Breast epithelium (tissue), 4 donors: ENCODE data around the gene STAG1. TPM values are rescaled to one million over a fixed set of nuclear protein-coding genes. Genes with fewer than 3 reads are reported as not detected.
"Not testable (repeated sequence)": the region's sequence is repeated elsewhere in the genome, so short reads cannot be mapped to it uniquely, and the experiment has no call there.

Source experiments
- DNase-seq, 2 donors: peaks; one replicate each; pipeline ENCODE4 v3.0.0-alpha.2; 2019; ENCODE audit warnings: low spot score in 2 of 2
- H3K27ac ChIP-seq, 2 donors: fragments of 200-600 bp; sonication (generic) in 1 of 2; one replicate each; pipeline ENCODE4 v1.5.1; 2016 to 2019; ENCODE audit warnings: mild to moderate bottlenecking in 1 of 2
- H3K27me3 ChIP-seq, 2 donors: fragments of 200-600 bp; sonication (generic) in 1 of 2; one replicate each; pipeline versions ENCODE4 v1.5.1 to v1.6.0; 2017 to 2019; ENCODE audit warnings: control low read depth in 1 of 2, mild to moderate bottlenecking in 1 of 2
- H3K36me3 ChIP-seq: fragments of 200-600 bp; one replicate; pipeline ENCODE4 v1.5.1; 2019
- H3K4me1 ChIP-seq, 2 donors: fragments of 200-600 bp; sonication (generic); one replicate each; pipeline ENCODE4 v1.5.1; 2016 to 2019; ENCODE audit warnings: control low read depth in 1 of 2
- H3K4me3 ChIP-seq, 3 donors: fragments of 200-600 bp; sonication (generic); 1 replicate in 2 of 3; 2 replicates in 1 of 3; pipeline ENCODE4 v1.5.1; 2016 to 2019; ENCODE audit warnings: mild to moderate bottlenecking in 3 of 3, moderate library complexity in 2 of 3
- H3K9me3 ChIP-seq, 2 donors: fragments of 200-600 bp; sonication (generic) in 1 of 2; one replicate each; pipeline ENCODE4 v1.5.1; 2016 to 2019; ENCODE audit warnings: control low read depth in 1 of 2
- POLR2A ChIP-seq: fragments of 450-650 bp; IDR thresholded peaks from one replicate; pipeline ENCODE4 v1.6.1; 2016; ENCODE audit warnings: antibody characterized with exemption, mild to moderate bottlenecking, moderate library complexity
- POLR2AphosphoS5 ChIP-seq, 3 donors: sonication (generic); formaldehyde crosslinking; IDR thresholded peaks; one replicate each; pipeline ENCODE4 v1.6.1; 2017; ENCODE audit warnings: antibody characterized with exemption in 3 of 3
- intact Hi-C: fragments of 100-400 bp; cut with DNase I; formaldehyde crosslinking; loops from one replicate; pipeline ENCODE4 v1.15.1; 2023; ENCODE audit warnings: low total_unique reads
- total RNA-seq, 3 donors: library from RNA; depleted of rRNA; stranded (reverse); fragments of >200 nt; gene quantifications; one replicate each; pipeline ENCODE4 v1.1.0, GENCODE V29; 2016
- TF ChIP-seq, protein P1 (sequence below), 3 donors: fragments of 450-650 bp; IDR thresholded peaks; one replicate each; pipeline ENCODE4 v1.5.1; 2016 to 2017; ENCODE audit warnings: antibody characterized with exemption in 3 of 3, mild to moderate bottlenecking in 3 of 3, moderate library complexity in 3 of 3

STAG1 gene
- 10 to 100 TPM; 54.4 to 83.7 (median 73.7) TPM for total RNA-seq

DNA sequence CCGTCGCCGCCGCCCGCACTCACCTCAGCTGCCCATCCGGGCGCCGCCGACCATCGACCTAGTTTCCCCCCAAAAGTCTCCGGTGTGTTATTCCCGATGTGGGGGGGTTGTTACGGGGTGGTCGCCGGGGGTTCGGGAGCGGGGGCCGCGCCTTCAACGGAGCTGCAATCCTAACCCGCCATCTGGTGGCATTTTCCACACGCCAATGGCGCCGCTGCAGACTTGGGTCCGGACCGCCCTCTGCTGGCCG, at the start of gene STAG1:
STAG1 (minus strand) TSS at position 207 of the 250 bp plus-strand sequence. CDS start 121,480 bp downstream, outside the sequence.
- H3K4me3 ChIP-seq = peak within 1 kb of the TSS; percentile 78 to 93 (median 84)
- DNase-seq = no peak
- no peaks in the 10 kb centered on the region for H3K36me3 ChIP-seq
- no peaks in the 10 kb centered on the region for H3K27me3 ChIP-seq
- no peaks in the 10 kb centered on the region for H3K9me3 ChIP-seq
- intact Hi-C loops = no loop called here
- H3K27ac ChIP-seq = peak within 1 kb of the TSS; percentile 99 to 100
- H3K4me1 ChIP-seq = no peaks in the 10 kb centered on the region
- TF ChIP-seq, protein P1, sequence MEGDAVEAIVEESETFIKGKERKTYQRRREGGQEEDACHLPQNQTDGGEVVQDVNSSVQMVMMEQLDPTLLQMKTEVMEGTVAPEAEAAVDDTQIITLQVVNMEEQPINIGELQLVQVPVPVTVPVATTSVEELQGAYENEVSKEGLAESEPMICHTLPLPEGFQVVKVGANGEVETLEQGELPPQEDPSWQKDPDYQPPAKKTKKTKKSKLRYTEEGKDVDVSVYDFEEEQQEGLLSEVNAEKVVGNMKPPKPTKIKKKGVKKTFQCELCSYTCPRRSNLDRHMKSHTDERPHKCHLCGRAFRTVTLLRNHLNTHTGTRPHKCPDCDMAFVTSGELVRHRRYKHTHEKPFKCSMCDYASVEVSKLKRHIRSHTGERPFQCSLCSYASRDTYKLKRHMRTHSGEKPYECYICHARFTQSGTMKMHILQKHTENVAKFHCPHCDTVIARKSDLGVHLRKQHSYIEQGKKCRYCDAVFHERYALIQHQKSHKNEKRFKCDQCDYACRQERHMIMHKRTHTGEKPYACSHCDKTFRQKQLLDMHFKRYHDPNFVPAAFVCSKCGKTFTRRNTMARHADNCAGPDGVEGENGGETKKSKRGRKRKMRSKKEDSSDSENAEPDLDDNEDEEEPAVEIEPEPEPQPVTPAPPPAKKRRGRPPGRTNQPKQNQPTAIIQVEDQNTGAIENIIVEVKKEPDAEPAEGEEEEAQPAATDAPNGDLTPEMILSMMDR (IDR thresholded peaks at IDR 0.05) = peak in 2 of 3 donors; percentile 96 to 99
- TF ChIP-seq POLR2A (no peak), POLR2AphosphoS5 (IDR thresholded peaks at IDR 0.05) (peak; percentile 84 to 89 (median 87))

DNA sequence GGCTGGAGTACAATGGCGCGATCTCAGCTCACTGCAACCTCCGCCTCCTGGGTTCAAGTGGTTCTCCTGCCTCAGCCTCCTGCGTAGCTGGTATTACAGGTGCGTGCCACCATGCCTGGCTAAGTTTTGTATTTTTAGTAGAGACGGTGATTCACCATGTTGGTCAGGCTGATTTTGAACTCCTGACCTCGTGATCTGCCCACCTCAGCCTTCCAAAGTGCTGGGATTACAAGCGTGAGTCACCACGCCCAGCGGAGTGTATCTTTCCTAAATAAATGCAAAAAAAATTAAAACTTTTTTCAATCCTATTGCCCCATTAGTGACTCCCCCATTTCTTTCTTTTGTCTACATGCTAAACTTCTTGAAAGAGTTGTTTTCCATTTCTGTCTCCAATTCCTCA, 49.0 kb upstream of the STAG1 start:
- DNase-seq, H3K4me3 ChIP-seq, H3K4me1 ChIP-seq, H3K9me3 ChIP-seq, H3K36me3 ChIP-seq, intact Hi-C loops, H3K27ac ChIP-seq, H3K27me3 ChIP-seq: not testable (repeated sequence)

DNA sequence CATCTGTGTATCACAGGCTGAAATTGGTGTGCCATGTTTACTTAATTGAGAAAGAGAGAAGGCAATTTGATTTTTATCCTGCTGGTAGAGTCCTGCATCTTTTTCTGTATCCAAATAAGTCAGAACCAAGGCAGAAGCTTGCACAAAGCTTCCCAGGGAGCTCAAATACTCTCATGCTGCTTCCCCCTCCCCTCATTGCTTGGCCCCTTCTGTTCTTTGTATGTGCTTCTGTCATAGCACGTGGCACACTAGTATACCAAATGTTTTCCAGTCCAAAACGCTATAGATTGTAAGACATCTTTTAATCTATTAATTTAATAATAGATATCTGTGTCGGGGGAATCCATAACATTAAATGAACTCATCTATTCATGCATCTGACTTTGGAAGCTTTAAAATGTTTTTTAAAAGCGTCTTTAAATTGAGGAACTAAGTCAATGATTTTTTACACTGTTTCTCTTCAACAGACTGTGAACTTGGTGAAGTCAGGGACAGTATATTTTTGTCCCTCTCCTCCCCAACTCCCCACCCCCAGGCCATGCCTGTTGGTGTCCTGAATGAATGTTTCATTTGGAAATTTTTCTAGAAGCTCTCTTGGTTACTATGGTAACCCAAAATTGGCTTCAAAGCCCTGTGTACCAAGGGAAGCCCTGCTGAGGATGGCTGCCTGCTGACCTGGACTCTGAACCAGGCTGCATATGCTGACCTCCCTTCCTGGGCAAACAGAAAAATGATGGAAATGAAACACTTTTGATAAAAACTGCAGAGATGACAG, 40.6 kb upstream of the STAG1 start:
- intact Hi-C loops = no loop called here
- no peaks in the 10 kb centered on the region for H3K36me3 ChIP-seq

GRCh38 chr3:136790786-136791185, 38.6 kb upstream of the STAG1 start:
- Histone ChIP-seq H3K9me3 (no peaks in the 10 kb centered on the region), H3K4me1 (no peaks in the 10 kb centered on the region), H3K27me3 (no peaks in the 10 kb centered on the region), H3K4me3 (no peak overlapping the region), H3K27ac (no peak overlapping the region), H3K36me3 (no peaks in the 10 kb centered on the region)
- DNase-seq = no peak
- TF ChIP-seq POLR2AphosphoS5 (IDR thresholded peaks at IDR 0.05) (no peak), POLR2A (no peak)
- TF ChIP-seq, protein P1 (IDR thresholded peaks at IDR 0.05) = no peak
- intact Hi-C loops = no loop called here

More for the DNA sequence above, 40.6 kb upstream of the STAG1 start:
- no peaks in the 10 kb centered on the region for H3K27me3 ChIP-seq
- H3K27ac ChIP-seq = no peak overlapping the region
- TF ChIP-seq, protein P1 (IDR thresholded peaks at IDR 0.05) = no peak
- TF ChIP-seq POLR2A = no peak
- TF ChIP-seq POLR2AphosphoS5 (IDR thresholded peaks at IDR 0.05) = no peak
- no peaks in the 10 kb centered on the region for H3K9me3 ChIP-seq
- no peak overlapping the region for H3K4me3 ChIP-seq
- H3K4me1 ChIP-seq = no peaks in the 10 kb centered on the region
- DNase-seq = no peak

GRCh38 chr3:136789976-136790375, 37.8 kb upstream of the STAG1 start:
- TF ChIP-seq POLR2AphosphoS5 (IDR thresholded peaks at IDR 0.05) (no peak), POLR2A (no peak)
- TF ChIP-seq, protein P1 (IDR thresholded peaks at IDR 0.05) = no peak
- Histone ChIP-seq H3K36me3 (no peaks in the 10 kb centered on the region), H3K27ac (no peak overlapping the region), H3K4me3 (no peak overlapping the region), H3K9me3 (no peaks in the 10 kb centered on the region), H3K4me1 (no peaks in the 10 kb centered on the region), H3K27me3 (no peaks in the 10 kb centered on the region)
- no peak for DNase-seq
- intact Hi-C loops = no loop called here
